ENCODE measurements around the gene PREB. TPM values are rescaled to one million over a fixed set of nuclear protein-coding genes. Genes with fewer than 3 reads are reported as not detected.

The PREB gene
- total and polyA plus RNA-seq, 2 donors (not counting 3 experiments of a cell fraction or from before 2014, with no cell fraction given), result 47.2 to 73.3 TPM

DNA sequence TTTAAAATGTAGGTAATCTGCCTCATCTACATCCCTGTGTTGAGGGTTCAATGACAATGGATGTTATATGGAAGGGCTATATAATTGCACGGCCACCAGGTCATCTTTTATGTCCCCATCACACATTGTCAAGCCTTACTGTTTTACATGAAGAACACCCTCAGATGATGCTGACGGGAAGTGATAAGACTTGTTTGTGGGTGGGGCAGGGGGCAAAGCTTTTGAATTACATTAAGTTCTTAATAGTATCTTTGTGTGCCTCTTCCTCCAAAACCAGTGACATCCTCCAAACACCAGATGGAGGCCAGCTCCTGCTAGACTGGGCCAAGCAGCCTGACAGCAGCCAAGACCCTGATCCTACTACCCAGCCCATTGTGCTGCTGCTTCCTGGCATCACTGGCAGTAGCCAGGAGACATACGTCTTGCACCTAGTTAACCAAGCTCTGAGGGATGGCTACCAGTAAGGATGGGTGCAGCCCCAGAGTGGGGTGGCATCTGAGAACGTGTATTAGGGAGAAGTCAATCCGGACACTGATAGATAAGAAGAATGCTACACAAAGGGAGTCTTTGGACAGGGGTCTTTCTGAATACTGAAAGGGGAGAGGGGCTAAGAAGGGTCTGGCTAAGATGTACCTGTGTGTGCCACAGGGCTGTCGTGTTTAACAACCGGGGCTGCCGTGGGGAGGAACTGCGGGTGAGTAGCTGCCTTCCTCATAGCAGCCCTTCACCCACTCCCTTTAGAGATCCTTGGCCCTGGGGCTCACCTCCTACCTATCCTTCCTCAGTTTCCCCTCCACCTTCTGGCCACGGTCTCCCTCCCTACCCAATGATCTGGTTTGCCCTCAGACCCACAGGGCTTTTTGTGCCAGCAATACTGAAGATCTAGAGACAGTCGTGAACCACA, 5.5 kb downstream of the PREB start:
- Histone ChIP-seq H3K4me2 (ENCODE audit: insufficient read depth, low read length) (no peak overlapping the region), H3K9me1 (replicated peaks; ENCODE audit: control insufficient read depth, extremely low read depth, insufficient read depth, low read length) (no peaks in the 10 kb centered on the region), H3K9ac (replicated peaks; ENCODE audit: extremely low read depth, insufficient read depth, low read length) (no peak overlapping the region), H2AFZ (ENCODE audit: low read depth, low read length) (no peak overlapping the region), H3K4me3 (replicated peaks in 1 of 3; ENCODE audit: insufficient read depth in 1 of 3, low read depth in 1 of 3, low read length in 3 of 3) (no peak overlapping the region), H4K20me1 (replicated peaks; ENCODE audit: control insufficient read depth, extremely low read depth, insufficient read depth, low read length) (no peaks in the 10 kb centered on the region), H3K9me3 (replicated peaks; ENCODE audit: control insufficient read depth, insufficient read depth, low read length) (no peaks in the 10 kb centered on the region), H3K36me3 (ENCODE audit: control insufficient read depth in 2 of 2, extremely low read depth in 1 of 2, insufficient read depth in 2 of 2, low read length in 2 of 2) (peaks cover 6 to 27% of the 10 kb centered on the region in 2 experiments), H3K79me2 (ENCODE audit: control insufficient read depth, insufficient read depth, low read length) (peaks cover 14% of the 10 kb centered on the region), H3K27me3 (ENCODE audit: control insufficient read depth in 2 of 2, insufficient read depth in 2 of 2, low read length in 2 of 2) (no peaks in the 10 kb centered on the region), H3K4me1 (ENCODE audit: control insufficient read depth, extremely low read depth, insufficient read depth, low read length) (peaks cover 10% of the 10 kb centered on the region), H3K27ac (ENCODE audit: insufficient read depth, low read depth, low read length) (no peak overlapping the region)
- intact Hi-C loops (cut with micrococcal nuclease), result no loop called here
- ChIA-PET POLR2A (no interaction called here), CTCF (interaction anchor here (0.8 to 1.2 kb wide), 2 partner anchors 10 to 41 kb away, joined by 3 read pairs; partner anchors contain the start of gene CGREF1)
- no peak for TF ChIP-seq MYC (IDR thresholded peaks at IDR 0.05; ENCODE audit: low read depth, low read length)
- TF ChIP-seq, protein P1, sequence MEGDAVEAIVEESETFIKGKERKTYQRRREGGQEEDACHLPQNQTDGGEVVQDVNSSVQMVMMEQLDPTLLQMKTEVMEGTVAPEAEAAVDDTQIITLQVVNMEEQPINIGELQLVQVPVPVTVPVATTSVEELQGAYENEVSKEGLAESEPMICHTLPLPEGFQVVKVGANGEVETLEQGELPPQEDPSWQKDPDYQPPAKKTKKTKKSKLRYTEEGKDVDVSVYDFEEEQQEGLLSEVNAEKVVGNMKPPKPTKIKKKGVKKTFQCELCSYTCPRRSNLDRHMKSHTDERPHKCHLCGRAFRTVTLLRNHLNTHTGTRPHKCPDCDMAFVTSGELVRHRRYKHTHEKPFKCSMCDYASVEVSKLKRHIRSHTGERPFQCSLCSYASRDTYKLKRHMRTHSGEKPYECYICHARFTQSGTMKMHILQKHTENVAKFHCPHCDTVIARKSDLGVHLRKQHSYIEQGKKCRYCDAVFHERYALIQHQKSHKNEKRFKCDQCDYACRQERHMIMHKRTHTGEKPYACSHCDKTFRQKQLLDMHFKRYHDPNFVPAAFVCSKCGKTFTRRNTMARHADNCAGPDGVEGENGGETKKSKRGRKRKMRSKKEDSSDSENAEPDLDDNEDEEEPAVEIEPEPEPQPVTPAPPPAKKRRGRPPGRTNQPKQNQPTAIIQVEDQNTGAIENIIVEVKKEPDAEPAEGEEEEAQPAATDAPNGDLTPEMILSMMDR (IDR thresholded peaks at IDR 0.05; ENCODE audit: extremely low read depth in 1 of 2, insufficient read depth in 1 of 2, low read depth in 1 of 2, low read length in 2 of 2), result no peak
- TF ChIP-seq FOS (IDR thresholded peaks at IDR 0.05; ENCODE audit: borderline replicate concordance, insufficient read depth, low read length), result no peak
- no peak for TF ChIP-seq POLR2A (IDR thresholded peaks at IDR 0.05; ENCODE audit: low read depth, low read length)
- TF ChIP-seq GATA2 (IDR thresholded peaks at IDR 0.05; ENCODE audit: insufficient read depth, insufficient read length, low read depth, low read length), result no peak
- no peak for TF ChIP-seq POLR2AphosphoS5 (IDR thresholded peaks at IDR 0.05; ENCODE audit: insufficient read depth, low read depth, low read length)
- no peak for TF ChIP-seq EZH2 (IDR thresholded peaks at IDR 0.05; ENCODE audit: borderline replicate concordance, low read depth, low read length, severe bottlenecking)
- TF ChIP-seq, protein P2, sequence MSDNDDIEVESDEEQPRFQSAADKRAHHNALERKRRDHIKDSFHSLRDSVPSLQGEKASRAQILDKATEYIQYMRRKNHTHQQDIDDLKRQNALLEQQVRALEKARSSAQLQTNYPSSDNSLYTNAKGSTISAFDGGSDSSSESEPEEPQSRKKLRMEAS (IDR thresholded peaks at IDR 0.05; ENCODE audit: insufficient read depth, insufficient read length), result no peak
- TF ChIP-seq JUN (IDR thresholded peaks at IDR 0.05; ENCODE audit: borderline replicate concordance, insufficient read depth, insufficient read length, low read depth), result no peak
- FAIRE-seq, result no peak
- dilution Hi-C loops (cut with MboI; ENCODE audit: extremely low pct_ligation_motif_present, low sequenced_read_pairs), result no loop called here
- BruUV-seq (replicated peaks), result no TSS peak
- DNase-seq (ENCODE audit: low read depth, low spot score), result no peak
